WTC11 (cell line): ENCODE results near the gene LIN28A. TPM values are rescaled to one million over a fixed set of nuclear protein-coding genes. Genes with fewer than 3 reads are reported as not detected.

ENCODE experiments used
- ATAC-seq: fragments of 200-7000 bp; cut with Tn5 transposase; 2 replicates; pipeline ENCODE4 v1.10.0; 2021; ENCODE audit warnings: mild to moderate bottlenecking, moderate library complexity
- CTCF ChIA-PET: fragments of 300-600 bp; sonication (Branson Sonifier 250); formaldehyde crosslinking; loops from one replicate; lab custom pipeline; 2021; ENCODE audit warnings: antibody characterized with exemption; lab: Charles Lee
- POLR2A ChIA-PET: fragments of 350-600 bp; sonication (Branson Sonifier 250); formaldehyde crosslinking; loops from one replicate; lab custom pipeline; 2021; ENCODE audit warnings: antibody characterized with exemption; lab: Charles Lee
- DNase-seq: peaks from one replicate; pipeline ENCODE4 v3.0.0; 2021; ENCODE audit warnings: low spot score
- H3K27ac Mint-ChIP-seq: 2 replicates; pipeline ENCODE4 v1.8.0; 2021; ENCODE audit warnings: mixed read lengths
- H3K27me3 Mint-ChIP-seq: 2 replicates; pipeline ENCODE4 v1.8.0; 2021; ENCODE audit warnings: low read depth, mild to moderate bottlenecking, moderate library complexity, mixed read lengths
- H3K36me3 Mint-ChIP-seq: 2 replicates; pipeline ENCODE4 v1.8.0; 2021; ENCODE audit warnings: mixed read lengths
- H3K4me1 Mint-ChIP-seq: 2 replicates; pipeline ENCODE4 v1.8.0; 2022; ENCODE audit warnings: mixed read lengths
- H3K4me3 Mint-ChIP-seq: 2 replicates; pipeline ENCODE4 v1.8.0; 2021; ENCODE audit warnings: mild to moderate bottlenecking, moderate library complexity, mixed read lengths
- H3K9me3 Mint-ChIP-seq: 2 replicates; pipeline ENCODE4 v1.8.0; 2021; ENCODE audit warnings: mixed read lengths
- ATF1 ChIP-seq: sonication (generic); formaldehyde crosslinking; IDR thresholded peaks from 2 replicates; pipeline ENCODE4 v1.8.1; 2023; ENCODE audit warnings: mild to moderate bottlenecking, moderate library complexity, missing genetic modification reagents
- CBFB ChIP-seq: sonication (generic); formaldehyde crosslinking; IDR thresholded peaks from 2 replicates; pipeline ENCODE4 v1.8.1; 2022; ENCODE audit warnings: mild to moderate bottlenecking, low read depth, missing genetic modification reagents
- E2F5 ChIP-seq: sonication (generic); formaldehyde crosslinking; IDR thresholded peaks from 2 replicates; pipeline ENCODE4 v1.8.1; 2022; ENCODE audit warnings: mild to moderate bottlenecking, moderate library complexity, missing genetic modification reagents
- FOXJ3 ChIP-seq: sonication (generic); formaldehyde crosslinking; IDR thresholded peaks from 2 replicates; pipeline ENCODE4 v1.9.0; 2021; ENCODE audit warnings: missing genetic modification reagents, mild to moderate bottlenecking, borderline replicate concordance
- FOXP1 ChIP-seq: sonication (generic); formaldehyde crosslinking; IDR thresholded peaks from 2 replicates; pipeline ENCODE4 v1.8.0; 2022; ENCODE audit warnings: missing genetic modification reagents, mild to moderate bottlenecking, moderate library complexity, borderline replicate concordance
- GTF2I ChIP-seq: fragments of 250-450 bp; sonication (Bioruptor Pico); conservative IDR thresholded peaks from 2 replicates; pipeline ENCODE4 v1.4.0; 2021; ENCODE audit warnings: mild to moderate bottlenecking
- IRF1 ChIP-seq: sonication (generic); formaldehyde crosslinking; IDR thresholded peaks from 2 replicates; pipeline ENCODE4 v1.8.0; 2023; ENCODE audit warnings: missing genetic modification reagents
- IRF2 ChIP-seq: sonication (generic); formaldehyde crosslinking; IDR thresholded peaks from 2 replicates; pipeline ENCODE4 v1.8.0; 2022; ENCODE audit warnings: low read depth, missing genetic modification reagents, borderline replicate concordance
- MLX ChIP-seq: sonication (generic); formaldehyde crosslinking; IDR thresholded peaks from 2 replicates; pipeline ENCODE4 v1.8.1; 2023; ENCODE audit warnings: mild to moderate bottlenecking, missing genetic modification reagents, moderate library complexity
- MXD4 ChIP-seq: fragments of 250-450 bp; sonication (Bioruptor Pico); IDR thresholded peaks from 2 replicates; pipeline ENCODE4 v1.8.0; 2021; ENCODE audit warnings: mild to moderate bottlenecking, moderate library complexity, borderline replicate concordance
- NFYB ChIP-seq: sonication (generic); formaldehyde crosslinking; conservative IDR thresholded peaks from 2 replicates; pipeline ENCODE4 v1.8.0; 2022; ENCODE audit warnings: low read depth, missing genetic modification reagents
- NR1H2 ChIP-seq: sonication (generic); formaldehyde crosslinking; IDR thresholded peaks from 2 replicates; pipeline ENCODE4 v1.9.0; 2021; ENCODE audit warnings: mild to moderate bottlenecking, moderate library complexity, missing genetic modification reagents
- SOX15 ChIP-seq: fragments of 250-450 bp; sonication (Bioruptor Pico); IDR thresholded peaks from 2 replicates; pipeline ENCODE4 v1.9.0; 2021; ENCODE audit warnings: mild to moderate bottlenecking
- ZBTB43 ChIP-seq: sonication (generic); formaldehyde crosslinking; IDR thresholded peaks from 2 replicates; pipeline ENCODE4 v1.8.1; 2023; ENCODE audit warnings: mild to moderate bottlenecking, missing genetic modification reagents
- ZNF532 ChIP-seq: fragments of 250-450 bp; sonication (Bioruptor Pico); IDR thresholded peaks from 2 replicates; pipeline ENCODE4 v1.9.0; 2021; ENCODE audit warnings: mild to moderate bottlenecking, borderline replicate concordance
- total RNA-seq: library from RNA; stranded (reverse); gene quantifications from 3 replicates; pipeline ENCODE4 v1.2.3, GENCODE V29; 2021

Gene LIN28A
- total RNA-seq, 1 experiment from 2014 or later, result 1,251 TPM

GRCh38 chr1:26375081-26375480 lies 35.5 kb upstream of the LIN28A start:
- Mint-ChIP-seq H3K9me3 (peaks cover 5% of the 10 kb centered on the region), H3K27ac (no peak overlapping the region), H3K36me3 (no peaks in the 10 kb centered on the region; the same call in 1 of the 2 replicates), H3K4me3 (no peak overlapping the region), H3K4me1 (peaks cover 19% of the 10 kb centered on the region), H3K27me3 (peaks cover 7% of the 10 kb centered on the region)
- POLR2A ChIA-PET, result no interaction called here
- DNase-seq, result no peak
- ATAC-seq, result no peak
- TF ChIP-seq E2F5, result no peak
- CTCF ChIA-PET, result interaction anchor here (0.5 to 2.4 kb wide), 8 partner anchors 10 to 141 kb away, joined by 3 to 7 read pairs (median 3); partner anchors contain the start of genes CD52 and CEP85

GRCh38 chr1:26376050-26376449 lies 34.6 kb upstream of the LIN28A start:
- Mint-ChIP-seq H3K27me3 (peaks cover under 1% of the 10 kb centered on the region), H3K9me3 (peaks cover 1% of the 10 kb centered on the region), H3K27ac (no peak overlapping the region), H3K4me1 (peaks cover 19% of the 10 kb centered on the region), H3K36me3 (no peaks in the 10 kb centered on the region; the same call in 1 of the 2 replicates), H3K4me3 (no peak overlapping the region)
- no peak for ATAC-seq
- DNase-seq, result no peak
- CTCF ChIA-PET, result no interaction called here
- no peak for TF ChIP-seq ATF1
- TF ChIP-seq E2F5, result no peak
- TF ChIP-seq ZNF532, result no peak
- TF ChIP-seq MXD4, result no peak
- TF ChIP-seq NFYB (CRISPR knock-in tag), result no peak
- TF ChIP-seq MLX, result no peak
- TF ChIP-seq FOXP1, result no peak
- TF ChIP-seq CBFB (CRISPR knock-in tag), result no peak
- no peak for TF ChIP-seq ZBTB43 (CRISPR knock-in tag)
- no peak for TF ChIP-seq FOXJ3 (CRISPR knock-in tag)
- TF ChIP-seq IRF2 (CRISPR knock-in tag), result no peak
- TF ChIP-seq GTF2I (CRISPR knock-in tag), result no peak
- TF ChIP-seq SOX15, result no peak
- TF ChIP-seq IRF1 (CRISPR knock-in tag), result no peak
- no peak for TF ChIP-seq NR1H2 (CRISPR knock-in tag)
- TF ChIP-seq, all 79 proteins: peak for 0
- POLR2A ChIA-PET, result no interaction called here
